Lung (tissue), 16 donors: ENCODE measurements around the gene OR5D14. TPM values are rescaled to one million over a fixed set of nuclear protein-coding genes. Genes with fewer than 3 reads are reported as not detected.

Source experiments
- ATAC-seq: fragments of 200-7000 bp; cut with Tn5 transposase; one replicate; pipeline ENCODE4 v1.9.1; 2020; ENCODE audit warnings: moderate number of reproducible peaks; ENCODE audit not compliant: insufficient read depth, low FRiP score
- DNase-seq, 3 donors: peaks; one replicate each; pipeline ENCODE4 v3.0.0-alpha.2; 2013 to 2017
- H3K27ac ChIP-seq, 2 donors: one replicate each; pipeline ENCODE4 v1.5.1; 2013; ENCODE audit warnings: mild to moderate bottlenecking in 2 of 2, moderate library complexity in 2 of 2, control low read depth in 1 of 2, inconsistent platforms in 1 of 2, low read depth in 1 of 2, low read length in 1 of 2
- H3K27me3 ChIP-seq, 3 donors: one replicate each; pipeline ENCODE4 v1.5.1; 2013; ENCODE audit warnings: low read length in 2 of 3; ENCODE audit not compliant: control insufficient read depth in 3 of 3, insufficient read depth in 3 of 3
- H3K36me3 ChIP-seq, 4 donors: one replicate each; pipeline ENCODE4 v1.5.1; 2013; ENCODE audit warnings: low read length in 4 of 4, mild to moderate bottlenecking in 1 of 4, moderate library complexity in 1 of 4; ENCODE audit not compliant: control insufficient read depth in 4 of 4, insufficient read depth in 4 of 4
- H3K4me1 ChIP-seq, 5 donors: one replicate each; pipeline ENCODE4 v1.5.1; 2013; ENCODE audit warnings: low read length in 5 of 5, mild to moderate bottlenecking in 2 of 5, moderate library complexity in 1 of 5; ENCODE audit not compliant: control insufficient read depth in 5 of 5, insufficient read depth in 5 of 5
- H3K4me3 ChIP-seq: one replicate; pipeline ENCODE4 v1.5.1; 2013; ENCODE audit warnings: mild to moderate bottlenecking, control low read depth, moderate library complexity
- H3K9ac ChIP-seq, 2 donors: one replicate each; pipeline ENCODE4 v1.5.1; 2013; ENCODE audit warnings: low read length in 2 of 2, control low read depth in 1 of 2; ENCODE audit not compliant: insufficient read depth in 1 of 2
- H3K9me3 ChIP-seq, 4 donors: one replicate each; pipeline ENCODE4 v1.5.1; 2013; ENCODE audit warnings: low read length in 3 of 4, mild to moderate bottlenecking in 1 of 4, moderate library complexity in 1 of 4; ENCODE audit not compliant: control insufficient read depth in 4 of 4, insufficient read depth in 3 of 4
- CTCF ChIP-seq: IDR thresholded peaks from 2 replicates; pipeline ENCODE4 v1.5.1; 2012; ENCODE audit warnings: mild to moderate bottlenecking; ENCODE audit errors: control extremely low read depth, extremely low read depth
- WGBS, 2 donors: extraction: QIAGEN DNeasy Blood & Tissue Kit; methylation state at CpG; one replicate each; pipeline ENCODE4 v1.1.7; 2013; 5-methylcytosine and 5-hydroxymethylcytosine counted together
- long read RNA-seq, 5 donors: transcript quantifications; one replicate each; lab custom pipeline, GENCODE V29; 2026
- polyA plus RNA-seq, 2 donors: library from polyadenylated mRNA; stranded (reverse); fragments of 200-250 nt; gene quantifications; one replicate each; pipeline ENCODE4 v1.2.1, GENCODE V29; 2013
- total RNA-seq, 2 donors: library from RNA; depleted of rRNA in 1 of 2; stranded (reverse); fragments of >200 nt in 1 of 2; gene quantifications; one replicate each; pipeline ENCODE4 v1.2.1, GENCODE V29; 2014 to 2021
- donor health status: control.
- donor health status: control.
- donor health status: Bipolar disorder and iron deficiency.
- donor health status: healthy.
- donor health status: DM: yes; HTN: yes; CAD: no.

OR5D14 gene
- total RNA-seq (not detected), polyA plus RNA-seq (not detected)
- long read RNA-seq, donor 1, result 0 reads
- long read RNA-seq, donor 2, result 0 reads
- long read RNA-seq, donor 3, result 0 reads
- long read RNA-seq, donor 4, result 0 reads
- long read RNA-seq, donor 5, result 0 reads

- Histone ChIP-seq H3K4me3 (no peak within 1 kb of the TSS), H3K27ac (no peak within 1 kb of the TSS), H3K36me3 (no peaks in the 10 kb centered on the region), H3K27me3 (no peaks in the 10 kb centered on the region), H3K4me1 (no peaks in the 10 kb centered on the region), H3K9ac (no peak within 1 kb of the TSS), H3K9me3 (peaks cover 0 to 13% (median 1%) of the 10 kb centered on the region in 4 donors)
- ATAC-seq (no peak), DNase-seq (no peak)
- TF ChIP-seq CTCF, result no peak
Observed at GRCh38 chr11:55795256-55795655, at the start of gene OR5D14. Gene OR5D14, plus strand, starts transcription at chr11:55795556. Its CDS starts 0 bp downstream, at chr11:55795556.

GRCh38 chr11:55773138-55773537 lies 22.2 kb upstream of the OR5D14 start, which contains the start of gene OR5D13:
Gene OR5D13, plus strand, starts transcription at chr11:55773438. Its CDS starts 0 bp downstream, at chr11:55773438.
- TF ChIP-seq CTCF, result no peak
- no peak for DNase-seq
- H3K4me1 ChIP-seq, result no peaks in the 10 kb centered on the region
- peaks cover 2 to 5% (median 3%) of the 10 kb centered on the region in 4 donors for H3K9me3 ChIP-seq
- H3K27ac ChIP-seq, result no peak within 1 kb of the TSS
- ATAC-seq, result no peak
- H3K36me3 ChIP-seq, result no peaks in the 10 kb centered on the region
- H3K27me3 ChIP-seq, result no peaks in the 10 kb centered on the region
- no peak within 1 kb of the TSS for H3K4me3 ChIP-seq
- no peak within 1 kb of the TSS for H3K9ac ChIP-seq

- no peak overlapping the region for H3K9ac ChIP-seq
- ATAC-seq (no peak), DNase-seq (no peak)
- no peaks in the 10 kb centered on the region for H3K36me3 ChIP-seq
- H3K27me3 ChIP-seq, result no peaks in the 10 kb centered on the region
- WGBS, 2 donors, result 83 to 86% methylated on average over 1 of the region's 1 CpG
- peaks cover 0 to 17% (median 1%) of the 10 kb centered on the region in 4 donors for H3K9me3 ChIP-seq
- no peaks in the 10 kb centered on the region for H3K4me1 ChIP-seq
- no peak overlapping the region for H3K27ac ChIP-seq
- TF ChIP-seq CTCF, result no peak
- H3K4me3 ChIP-seq, result no peak overlapping the region
Observed at GRCh38 chr11:55791606-55792005, 3.8 kb upstream of the OR5D14 start.

GRCh38 chr11:55793321-55793720 lies 2.0 kb upstream of the OR5D14 start:
- H3K9me3 ChIP-seq, result peaks cover 0 to 10% (median 1%) of the 10 kb centered on the region in 4 donors
- DNase-seq (no peak), ATAC-seq (no peak)
- no peak for TF ChIP-seq CTCF
- no peak overlapping the region for H3K9ac ChIP-seq
- H3K4me1 ChIP-seq, result no peaks in the 10 kb centered on the region
- no peak overlapping the region for H3K27ac ChIP-seq
- no peak overlapping the region for H3K4me3 ChIP-seq
- WGBS, 2 donors, result 64 to 79% methylated on average over 2 of the region's 2 CpGs
- no peaks in the 10 kb centered on the region for H3K27me3 ChIP-seq
- no peaks in the 10 kb centered on the region for H3K36me3 ChIP-seq
